COR-L47 (cell line): Measurements from ENCODE around the gene GLI1.
"Not testable (repeated sequence)": the region's sequence is repeated elsewhere in the genome, so short reads cannot be mapped to it uniquely, and the experiment has no call there.

Source experiments
- DNase-seq: peaks from one replicate; lab custom pipeline; 2025; lab: John Stamatoyannopoulos, UW

The GLI1 gene

GRCh38 chr12:57459750-57460467, at the start of gene GLI1:
TSS of gene GLI1 (plus strand) at chr12:57459785. CDS start at chr12:57463692, 3,907 bp downstream.
- no peak for DNase-seq

GRCh38 chr12:57410534-57410933, 49.1 kb upstream of the GLI1 start:
- no peak for DNase-seq

- DNase-seq: not testable (repeated sequence)
Observed at GRCh38 chr12:57414160-57414559, 45.4 kb upstream of the GLI1 start.

- no peak for DNase-seq
Observed at GRCh38 chr12:57415088-57415487, 44.5 kb upstream of the GLI1 start.

GRCh38 chr12:57416039-57416996, 43.3 kb upstream of the GLI1 start:
- no peak for DNase-seq

GRCh38 chr12:57418255-57418654, 41.3 kb upstream of the GLI1 start:
- DNase-seq: no peak

- DNase-seq: no peak
Observed at GRCh38 chr12:57419495-57419894, 40.1 kb upstream of the GLI1 start.

- DNase-seq: no peak
Observed at GRCh38 chr12:57420482-57420881, 39.1 kb upstream of the GLI1 start.

GRCh38 chr12:57426948-57427347, 32.6 kb upstream of the GLI1 start:
- not testable (repeated sequence) for DNase-seq

GRCh38 chr12:57428965-57429364, 30.6 kb upstream of the GLI1 start:
- no peak for DNase-seq

GRCh38 chr12:57429473-57430111, 30.0 kb upstream of the GLI1 start:
- DNase-seq: no peak

GRCh38 chr12:57430112-57430930, 29.3 kb upstream of the GLI1 start:
- DNase-seq: peak; percentile 64

- DNase-seq: peak; percentile 95
Observed at GRCh38 chr12:57430931-57431566, 28.5 kb upstream of the GLI1 start, which contains the start of gene R3HDM2. TSS of gene R3HDM2 (minus strand) at chr12:57431043. CDS start at chr12:57310428, 120,615 bp downstream.

- no peak for DNase-seq
Observed at GRCh38 chr12:57431654-57432188, 27.9 kb upstream of the GLI1 start.

- no peak for DNase-seq
Observed at GRCh38 chr12:57433370-57433769, 26.2 kb upstream of the GLI1 start.

GRCh38 chr12:57434517-57435223, 24.9 kb upstream of the GLI1 start, which contains the start of gene INHBC:
TSS of gene INHBC (plus strand) at chr12:57434784. CDS start at chr12:57434887, 103 bp downstream.
- no peak for DNase-seq

- no peak for DNase-seq
Observed at GRCh38 chr12:57435293-57435692, 24.3 kb upstream of the GLI1 start.

GRCh38 chr12:57438400-57438799, 21.2 kb upstream of the GLI1 start:
- no peak for DNase-seq

GRCh38 chr12:57439762-57440266, 19.8 kb upstream of the GLI1 start:
- no peak for DNase-seq

- DNase-seq: not testable (repeated sequence)
Observed at GRCh38 chr12:57441393-57441792, 18.2 kb upstream of the GLI1 start.
